Common myeloid progenitor, CD34-positive (primary cell): ENCODE measurements around the gene STAT5A.
"Not testable (repeated sequence)": the region's sequence is repeated elsewhere in the genome, so short reads cannot be mapped to it uniquely, and the experiment has no call there.

Experiments used
- CTCF ChIA-PET: fragments of 350-600 bp; sonication (Branson Sonifier 250); formaldehyde crosslinking; loops from one replicate; lab custom pipeline; 2021; ENCODE audit warnings: antibody characterized with exemption; lab: Charles Lee
- POLR2A ChIA-PET: fragments of 350-600 bp; sonication (Branson Sonifier 250); formaldehyde crosslinking; loops from one replicate; lab custom pipeline; 2021; ENCODE audit warnings: antibody characterized with exemption; lab: Charles Lee
- DNase-seq, 3 donors: peaks; one replicate each; pipeline versions ENCODE4 v3.0.0 to v3.0.0-alpha.2; 2013
- H3K27ac ChIP-seq, 2 experiments: 1 replicate in 1 of 2; 2 replicates in 1 of 2; pipeline ENCODE4 v1.7.0; 2013; ENCODE audit warnings: inconsistent platforms in 2 of 2, low read length in 2 of 2, mild to moderate bottlenecking in 2 of 2, low read depth in 1 of 2, moderate library complexity in 1 of 2; ENCODE audit not compliant: severe bottlenecking in 2 of 2, insufficient read depth in 1 of 2, poor library complexity in 1 of 2
- H3K27me3 ChIP-seq, 5 experiments: replicated peaks in 2 of 5; 1 replicate in 3 of 5; 2 replicates in 2 of 5; pipeline versions ENCODE4 v1.6.1 to v1.7.0; 2013; ENCODE audit warnings: low read length in 4 of 5, mild to moderate bottlenecking in 2 of 5, moderate library complexity in 2 of 5, inconsistent platforms in 1 of 5; ENCODE audit not compliant: insufficient read depth in 5 of 5, control insufficient read depth in 4 of 5
- H3K36me3 ChIP-seq, 4 experiments: 1 replicate in 2 of 4; 2 replicates in 2 of 4; pipeline versions ENCODE4 v1.6.1 to v1.7.0; 2013; ENCODE audit warnings: low read length in 3 of 4, control low read depth in 1 of 4, mild to moderate bottlenecking in 1 of 4; ENCODE audit not compliant: control insufficient read depth in 4 of 4, insufficient read depth in 4 of 4
- H3K4me1 ChIP-seq, 4 experiments: 1 replicate in 3 of 4; 2 replicates in 1 of 4; pipeline versions ENCODE4 v1.6.1 to v1.7.1; 2013; ENCODE audit warnings: low read length in 3 of 4, mild to moderate bottlenecking in 3 of 4, control low read depth in 1 of 4, inconsistent platforms in 1 of 4, moderate library complexity in 1 of 4; ENCODE audit not compliant: control insufficient read depth in 4 of 4, insufficient read depth in 4 of 4; ENCODE audit errors: control extremely low read depth in 1 of 4
- H3K4me3 ChIP-seq, 7 experiments: 1 replicate in 4 of 7; 2 replicates in 3 of 7; pipeline versions ENCODE4 v1.5.1 to v1.7.0; 2013; ENCODE audit warnings: mild to moderate bottlenecking in 7 of 7, low read length in 6 of 7, moderate library complexity in 6 of 7, inconsistent platforms in 2 of 7, low read depth in 2 of 7, control low read depth in 1 of 7; ENCODE audit not compliant: insufficient read depth in 4 of 7, control insufficient read depth in 1 of 7; ENCODE audit errors: extremely low read depth in 1 of 7
- H3K9me3 ChIP-seq, 5 experiments: 1 replicate in 4 of 5; 2 replicates in 1 of 5; pipeline versions ENCODE4 v1.6.1 to v1.7.1; 2013; ENCODE audit warnings: low read length in 4 of 5, mild to moderate bottlenecking in 2 of 5, inconsistent platforms in 1 of 5, low read depth in 1 of 5, moderate library complexity in 1 of 5; ENCODE audit not compliant: control insufficient read depth in 4 of 5, insufficient read depth in 2 of 5; ENCODE audit errors: control extremely low read depth in 1 of 5
- WGBS: methylation state at CpG from one replicate; pipeline ENCODE4 v1.1.5; 2013; ENCODE audit not compliant: insufficient coverage; 5-methylcytosine and 5-hydroxymethylcytosine counted together

STAT5A gene

DNA sequence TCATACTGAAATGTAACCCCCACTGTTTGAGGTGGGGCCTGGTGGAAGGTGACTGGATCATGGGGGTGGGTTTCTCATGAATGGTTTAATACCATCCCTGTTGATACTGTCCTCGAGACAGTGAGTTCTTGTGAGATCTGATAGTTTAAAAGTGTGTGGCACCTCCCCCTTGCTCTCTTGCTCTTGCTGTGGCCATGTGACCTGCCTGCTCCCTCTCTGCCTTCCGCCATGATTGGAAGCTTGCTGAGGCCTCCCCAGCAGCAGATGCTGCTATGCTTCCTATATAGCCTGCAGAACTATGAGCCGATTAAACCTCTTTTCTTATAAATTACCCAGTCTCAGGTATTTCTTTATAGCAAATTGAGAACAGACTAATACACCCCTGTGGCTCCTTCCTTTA is 59.3 kb downstream of the STAT5A start:
- Histone ChIP-seq H3K9me3 (peaks cover 0 to 1% (median 0%) of the 10 kb centered on the region in 5 experiments), H3K27ac (no peak overlapping the region), H3K4me3 (no peak overlapping the region), H3K27me3 (no peaks in the 10 kb centered on the region), H3K36me3 (peaks cover 17 to 42% (median 24%) of the 10 kb centered on the region in 4 experiments), H3K4me1 (peaks cover 0 to 5% (median 5%) of the 10 kb centered on the region in 4 experiments)
- POLR2A ChIA-PET: interaction anchor here (0.6 kb wide), 1 partner anchor 286 kb away, joined by 3 read pairs; no protein-coding TSS in a partner anchor
- CTCF ChIA-PET: interaction anchor here (1.0 to 3.2 kb wide), 3 partner anchors 11 to 55 kb away, joined by 3 to 9 read pairs (median 3); no protein-coding TSS in a partner anchor
- WGBS: 92% methylated on average over 2 of the region's 3 CpGs
- no peak for DNase-seq

DNA sequence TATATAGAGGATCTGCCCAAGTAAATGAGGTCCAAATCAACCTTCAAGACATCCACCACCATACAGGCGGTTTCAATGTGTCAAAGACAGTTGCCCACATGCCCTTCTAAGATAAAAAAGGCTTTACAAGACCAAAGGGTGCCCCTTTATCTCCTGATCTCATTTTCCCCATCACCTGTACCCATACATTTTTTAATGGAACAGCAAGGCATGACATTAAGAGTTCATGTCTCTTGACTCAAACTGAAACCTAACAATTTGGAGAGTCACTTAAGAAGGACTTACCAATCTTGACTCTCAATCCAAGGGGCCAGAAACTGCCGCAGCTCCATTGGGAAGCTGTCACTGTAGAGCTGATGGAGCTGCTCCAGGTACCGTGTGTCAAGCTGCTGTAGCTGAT is 59.8 kb downstream of the STAT5A start:
- H3K9me3 ChIP-seq: peaks cover 0 to 1% (median 0%) of the 10 kb centered on the region in 5 experiments
- peaks cover 0 to 5% (median 5%) of the 10 kb centered on the region in 4 experiments for H3K4me1 ChIP-seq
- DNase-seq: no peak
- H3K27me3 ChIP-seq: no peaks in the 10 kb centered on the region
- CTCF ChIA-PET: interaction anchor here (1.0 to 3.2 kb wide), 3 partner anchors 11 to 55 kb away, joined by 3 to 9 read pairs (median 3); no protein-coding TSS in a partner anchor
- peaks cover 15 to 39% (median 24%) of the 10 kb centered on the region in 4 experiments for H3K36me3 ChIP-seq
- H3K4me3 ChIP-seq: no peak overlapping the region
- POLR2A ChIA-PET: interaction anchor here (0.6 kb wide), 1 partner anchor 285 kb away, joined by 3 read pairs; no protein-coding TSS in a partner anchor
- 96% methylated on average over 3 of the region's 3 CpGs for WGBS
- no peak overlapping the region for H3K27ac ChIP-seq

DNA sequence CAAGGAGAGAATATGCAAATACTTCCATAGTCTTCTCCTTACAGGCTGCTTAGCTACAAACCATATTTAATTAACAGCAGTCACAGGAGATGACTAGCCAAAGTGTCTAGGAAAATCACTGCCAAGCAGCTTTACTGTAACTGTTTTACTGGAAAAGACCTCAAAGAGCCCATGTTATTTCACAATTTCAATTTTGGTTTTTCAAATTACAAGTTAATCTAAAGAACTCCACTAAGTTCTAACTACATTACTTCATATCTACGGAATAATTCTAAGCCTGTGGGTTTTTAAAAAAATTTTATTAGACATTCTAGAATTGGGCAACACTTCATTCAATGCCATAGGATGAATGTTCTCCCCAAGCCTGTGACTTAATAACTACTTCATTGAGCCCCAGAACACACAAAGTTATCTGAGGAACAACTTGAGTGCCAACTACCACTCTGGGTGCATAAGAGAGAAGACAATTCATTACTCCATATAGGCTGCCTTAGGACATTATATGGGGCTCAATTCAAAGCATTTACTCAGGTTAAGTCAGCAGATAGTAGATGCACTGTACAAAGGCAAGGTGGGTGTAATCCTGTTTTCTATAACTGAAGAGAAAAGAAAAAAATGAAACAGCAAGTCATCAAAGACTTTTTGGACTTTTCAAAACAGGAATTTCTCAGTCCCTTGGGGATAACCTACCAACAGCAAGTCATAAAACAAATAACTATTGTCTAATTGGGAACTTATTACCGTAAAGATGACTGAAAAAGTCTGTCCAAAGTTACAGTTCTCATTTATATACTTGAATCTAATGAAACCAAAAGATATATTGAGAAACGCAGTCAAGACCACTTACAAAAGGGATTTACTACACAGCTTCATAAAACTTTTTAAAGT is 66.9 kb downstream of the STAT5A start:
- ChIA-PET POLR2A (interaction anchor here (0.6 to 0.7 kb wide), 2 partner anchors 66 to 109 kb away, joined by 3 read pairs; no protein-coding TSS in a partner anchor), CTCF (interaction anchor here (1.2 kb wide), 2 partner anchors 45 to 48 kb away, joined by 3 to 4 read pairs; no protein-coding TSS in a partner anchor)
- H3K27me3 ChIP-seq: no peaks in the 10 kb centered on the region
- no CpG with 5 or more reads among the region's 3 CpGs for WGBS
- H3K4me1 ChIP-seq: peaks cover 0 to 11% (median 6%) of the 10 kb centered on the region in 4 experiments
- peaks cover 3 to 4% (median 4%) of the 10 kb centered on the region in 4 experiments for H3K36me3 ChIP-seq
- no peaks in the 10 kb centered on the region for H3K9me3 ChIP-seq
- no peak for DNase-seq
- no peak overlapping the region for H3K27ac ChIP-seq
- H3K4me3 ChIP-seq: no peak overlapping the region

DNA sequence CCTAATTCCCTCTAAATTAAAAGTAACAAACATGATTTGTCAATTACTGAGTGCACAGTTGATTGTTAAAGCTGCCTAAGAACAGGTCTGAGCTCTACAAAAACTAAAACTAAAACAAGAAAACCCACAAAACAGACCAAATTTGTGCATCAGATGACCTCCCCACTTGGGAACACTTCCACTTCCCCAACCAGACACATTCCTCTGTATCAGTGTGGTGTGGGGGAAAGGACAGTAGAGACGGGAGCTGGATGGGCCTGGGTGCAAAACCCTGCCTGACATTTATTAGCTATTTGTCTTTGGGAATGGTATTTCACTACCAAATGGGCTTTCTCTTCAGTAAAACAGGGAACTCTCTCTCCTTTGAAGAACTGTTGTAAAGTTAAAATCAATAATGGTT is 70.1 kb downstream of the STAT5A start:
- peaks cover 0 to 25% (median 15%) of the 10 kb centered on the region in 4 experiments for H3K4me1 ChIP-seq
- ChIA-PET POLR2A (no interaction called here), CTCF (interaction anchor here (0.9 to 1.4 kb wide), 8 partner anchors 10 to 169 kb away, joined by 3 to 5 read pairs (median 4); no protein-coding TSS in a partner anchor)
- no peak overlapping the region for H3K27ac ChIP-seq
- no peaks in the 10 kb centered on the region for H3K9me3 ChIP-seq
- no peak overlapping the region for H3K4me3 ChIP-seq
- H3K36me3 ChIP-seq: peaks cover 3 to 13% (median 4%) of the 10 kb centered on the region in 4 experiments
- DNase-seq: no peak
- 100% methylated on average over 1 of the region's 1 CpG for WGBS
- no peaks in the 10 kb centered on the region for H3K27me3 ChIP-seq

DNA sequence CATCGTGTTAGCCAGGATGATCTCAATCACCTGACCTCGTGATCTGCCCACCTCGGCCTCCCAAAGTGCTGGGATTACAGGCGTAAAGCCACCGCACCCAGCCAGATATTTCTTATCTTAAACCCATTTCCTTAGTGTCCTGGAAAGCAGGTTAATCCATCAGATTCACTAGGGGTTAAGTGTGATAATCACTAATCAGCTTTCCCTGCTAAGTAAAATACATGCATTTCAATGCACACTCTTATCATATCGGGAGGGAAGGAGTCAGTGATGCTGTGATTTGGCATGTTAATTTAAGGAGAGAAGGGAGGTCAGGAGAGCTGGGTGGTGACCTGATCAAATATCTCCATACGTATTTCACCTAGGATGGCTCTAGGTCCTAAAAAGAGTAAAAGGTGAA is 70.8 kb downstream of the STAT5A start:
- WGBS: 100% methylated on average over 3 of the region's 7 CpGs
- H3K9me3 ChIP-seq: no peaks in the 10 kb centered on the region
- POLR2A ChIA-PET: no interaction called here

DNA sequence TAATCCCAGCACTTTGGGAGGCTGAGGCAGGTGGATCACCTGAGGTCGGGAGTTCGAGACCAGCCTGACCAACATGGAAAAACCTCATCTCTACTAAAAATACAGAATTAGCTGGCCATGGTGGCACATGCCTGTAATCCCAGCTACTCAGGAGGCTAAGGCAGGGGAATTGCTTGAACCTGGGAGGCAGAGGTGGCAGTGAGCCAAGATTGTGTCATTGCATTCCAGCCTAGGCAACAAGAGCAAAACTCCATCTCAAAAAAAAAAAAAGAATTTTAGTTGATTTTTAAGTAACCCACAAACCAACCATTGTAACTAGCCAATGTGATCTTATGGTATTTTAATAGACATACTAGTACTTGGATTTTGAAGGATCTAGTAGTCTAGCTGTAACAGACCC is 72.1 kb downstream of the STAT5A start:
- H3K27me3 ChIP-seq, CTCF ChIA-PET, POLR2A ChIA-PET, H3K9me3 ChIP-seq, H3K27ac ChIP-seq, DNase-seq, H3K4me3 ChIP-seq: not testable (repeated sequence)
- H3K4me1 ChIP-seq: peaks cover 6 to 35% (median 19%) of the 10 kb centered on the region in 4 experiments
- peaks cover 3 to 19% (median 4%) of the 10 kb centered on the region in 4 experiments for H3K36me3 ChIP-seq
- WGBS: no CpG with 5 or more reads among the region's 2 CpGs

More for the DNA sequence above, 70.8 kb downstream of the STAT5A start:
- Histone ChIP-seq H3K4me3 (no peak overlapping the region), H3K27me3 (no peaks in the 10 kb centered on the region), H3K27ac (no peak overlapping the region), H3K36me3 (peaks cover 3 to 13% (median 4%) of the 10 kb centered on the region in 4 experiments), H3K4me1 (peaks cover 6 to 31% (median 19%) of the 10 kb centered on the region in 4 experiments)
- CTCF ChIA-PET: interaction anchor here (1.0 to 1.4 kb wide), 3 partner anchors 9 to 46 kb away, joined by 3 to 5 read pairs (median 4); no protein-coding TSS in a partner anchor
- no peak for DNase-seq
